HepG2 (cell line): ENCODE data around the gene ABCA8. TPM values are rescaled to one million over a fixed set of nuclear protein-coding genes. Genes with fewer than 3 reads are reported as not detected.

Experiments used
- ATAC-seq: fragments of 200-7000 bp; cut with Tn5 transposase; 3 replicates; pipeline ENCODE4 v1.9.1; 2020; ENCODE audit warnings: mild to moderate bottlenecking, moderate library complexity
- BruUV-seq: library from RNA; stranded (reverse); fragments of 400-500 nt; replicated peaks from 2 replicates; lab custom pipeline; 2021; lab: Mats Ljungman, UMichigan
- CTCF ChIA-PET: fragments of 300-600 bp; formaldehyde crosslinking; extraction: SDS; loops from one replicate; lab custom pipeline; 2021; ENCODE audit warnings: low total read pairs, inconsistent platforms, low intra/inter-chr PET ratio; lab: Yijun Ruan, JAX
- POLR2A ChIA-PET: fragments of 350-600 bp; sonication (Branson Sonifier 250); formaldehyde crosslinking; loops from one replicate; lab custom pipeline; 2020; ENCODE audit warnings: antibody characterized with exemption, inconsistent platforms; lab: Yijun Ruan, JAX
- DNase-seq: peaks from one replicate; pipeline ENCODE4 v3.0.0-alpha.2; 2015; ENCODE audit warnings: low spot score
- FAIRE-seq: peaks from 3 replicates; lab custom pipeline; 2011; peaks lifted over from hg19 to GRCh38; lab: Jason Lieb, UNC
- H2AFZ ChIP-seq: one replicate; pipeline ENCODE4 v1.6.1; 2011; ENCODE audit warnings: low read length, inconsistent platforms
- H3K27ac ChIP-seq: fragments of 300-600 bp; 3 replicates; pipeline ENCODE4 v1.8.0; 2011; ENCODE audit warnings: mixed run types, mild to moderate bottlenecking, mixed read lengths, low read length, inconsistent platforms; ENCODE audit not compliant: insufficient read depth; ENCODE audit errors: extremely low read length
- H3K27me3 ChIP-seq, 2 experiments: fragments of 200-600 bp in 1 of 2; 2 replicates in 1 of 2; 3 replicates in 1 of 2; pipeline versions ENCODE4 v1.6.0 to v1.8.0; 2011; ENCODE audit warnings: low read length in 2 of 2, mild to moderate bottlenecking in 2 of 2, moderate library complexity in 2 of 2, inconsistent platforms in 1 of 2; ENCODE audit not compliant: insufficient read depth in 2 of 2, control insufficient read depth in 1 of 2
- H3K36me3 ChIP-seq, 2 experiments: fragments of 200-600 bp in 1 of 2; replicated peaks in 1 of 2; 2 replicates in 1 of 2; 3 replicates in 1 of 2; pipeline versions ENCODE4 v1.5.1 to v1.8.0; 2011; ENCODE audit warnings: low read length in 2 of 2, inconsistent platforms in 1 of 2; ENCODE audit not compliant: insufficient read depth in 2 of 2, control insufficient read depth in 1 of 2
- H3K4me1 ChIP-seq: 2 replicates; pipeline ENCODE4 v1.5.1; 2012; ENCODE audit warnings: low read length, inconsistent platforms; ENCODE audit not compliant: insufficient read depth
- H3K4me2 ChIP-seq: 2 replicates; pipeline ENCODE4 v1.6.0; 2011; ENCODE audit warnings: low read depth, low read length, inconsistent platforms
- H3K4me3 ChIP-seq, 3 experiments: fragments of 200-600 bp in 1 of 3; sonication (generic), shearing (Covaris generic) in 1 of 3; replicated peaks in 1 of 3; 2 replicates each; pipeline ENCODE4 v1.5.1; 2011 to 2016; ENCODE audit warnings: low read length in 3 of 3, inconsistent platforms in 2 of 3, low read depth in 2 of 3, mild to moderate bottlenecking in 2 of 3, control low read depth in 1 of 3, mixed read lengths in 1 of 3; ENCODE audit not compliant: insufficient read depth in 1 of 3
- H3K79me2 ChIP-seq: one replicate; pipeline ENCODE4 v1.6.1; 2011; ENCODE audit warnings: low read length, inconsistent platforms; ENCODE audit not compliant: insufficient read depth
- H3K9ac ChIP-seq: 2 replicates; pipeline ENCODE4 v1.6.0; 2011; ENCODE audit warnings: mild to moderate bottlenecking, low read depth, low read length, inconsistent platforms; ENCODE audit not compliant: insufficient read depth
- H3K9me3 ChIP-seq: 2 replicates; pipeline ENCODE4 v1.5.1; 2012; ENCODE audit warnings: mild to moderate bottlenecking, low read length
- H4K20me1 ChIP-seq: 2 replicates; pipeline ENCODE4 v1.6.0; 2011; ENCODE audit warnings: inconsistent platforms, mild to moderate bottlenecking, low read length, moderate library complexity; ENCODE audit not compliant: insufficient read depth
- BCL6 ChIP-seq: IDR thresholded peaks from 2 replicates; pipeline ENCODE4 v1.6.1; 2016; ENCODE audit warnings: missing genetic modification reagents, missing compliant biosample characterization
- ESRRA ChIP-seq: sonication (generic); formaldehyde crosslinking; IDR thresholded peaks from 2 replicates; pipeline ENCODE4 v1.5.1; 2020; ENCODE audit warnings: mild to moderate bottlenecking, low read depth, missing genetic modification reagents
- HOXA9 ChIP-seq: sonication (generic); formaldehyde crosslinking; IDR thresholded peaks from 2 replicates; pipeline ENCODE4 v1.8.1; 2022; ENCODE audit warnings: missing genetic modification reagents, mild to moderate bottlenecking, moderate library complexity, borderline replicate concordance
- MIER2 ChIP-seq: IDR thresholded peaks from 2 replicates; pipeline ENCODE4 v1.6.1; 2016; ENCODE audit warnings: missing biosample characterization, missing genetic modification reagents
- RARA ChIP-seq: IDR thresholded peaks from 2 replicates; pipeline ENCODE4 v1.6.1; 2016; ENCODE audit warnings: missing genetic modification reagents, missing compliant biosample characterization
- SALL1 ChIP-seq: sonication (generic); formaldehyde crosslinking; IDR thresholded peaks from 2 replicates; pipeline ENCODE4 v1.8.0; 2022; ENCODE audit warnings: mild to moderate bottlenecking, missing genetic modification reagents
- SATB2 ChIP-seq: sonication (generic); formaldehyde crosslinking; IDR thresholded peaks from 2 replicates; pipeline ENCODE4 v1.5.0; 2020; ENCODE audit warnings: missing genetic modification reagents
- ZNF766 ChIP-seq: sonication (generic); formaldehyde crosslinking; IDR thresholded peaks from 2 replicates; pipeline ENCODE4 v1.5.0; 2020; ENCODE audit warnings: missing genetic modification reagents, borderline replicate concordance
- WGBS: methylation state at CpG from one replicate; pipeline ENCODE4 v1.1.6; 2017; ENCODE audit warnings: low lambda C conversion rate; 5-methylcytosine and 5-hydroxymethylcytosine counted together
- in situ Hi-C: cut with HindIII; loops from 2 replicates; pipeline ENCODE4 v1.10.0; 2017; ENCODE audit warnings: low pct_unique_long_range_greater_than_20kb; ENCODE audit not compliant: extremely low pct_ligation_motif_present
- intact Hi-C: fragments of 100-400 bp; cut with micrococcal nuclease; formaldehyde crosslinking; loops from one replicate; pipeline ENCODE4 v1.10.0; 2022; ENCODE audit not compliant: unreplicated experiment
- polyA plus RNA-seq, 8 experiments: library from polyadenylated mRNA; depleted of rRNA in 3 of 8; stranded (reverse) in 7 of 8; unstranded in 1 of 8; fragments of >200 nt; fragmentation: Illumina TruSeq in 4 of 8; extraction: Trizol in 4 of 8; gene quantifications; 2 replicates each; pipeline versions ENCODE4 v1.2.1 to v1.2.3, GENCODE V29; 2011 to 2016; ENCODE audit warnings: low read depth in 4 of 8, missing spikeins in 1 of 8, mixed read lengths in 1 of 8; ENCODE audit not compliant: insufficient read depth in 1 of 8
- total RNA-seq, 5 experiments: library from RNA; depleted of rRNA; stranded (reverse); fragments of >200 nt; fragmentation: Illumina TruSeq; extraction: Trizol; gene quantifications; 2 replicates each; pipeline ENCODE4 v1.2.3, GENCODE V29; 2016; ENCODE audit warnings: low read depth in 1 of 5
- TF ChIP-seq, protein P1 (sequence below): IDR thresholded peaks from 2 replicates; pipeline ENCODE4 v1.6.1; 2016; ENCODE audit warnings: low read depth, borderline replicate concordance
- TF ChIP-seq, protein P2 (sequence below): sonication (generic); formaldehyde crosslinking; conservative IDR thresholded peaks from 2 replicates; pipeline ENCODE4 v1.4.0; 2020; ENCODE audit warnings: missing genetic modification reagents

Gene ABCA8
- total and polyA plus RNA-seq, 2 of the 13 experiments (the other 11 are each of a cell fraction or from before 2014, with no cell fraction given), result 0.05 to 0.18 TPM

DNA sequence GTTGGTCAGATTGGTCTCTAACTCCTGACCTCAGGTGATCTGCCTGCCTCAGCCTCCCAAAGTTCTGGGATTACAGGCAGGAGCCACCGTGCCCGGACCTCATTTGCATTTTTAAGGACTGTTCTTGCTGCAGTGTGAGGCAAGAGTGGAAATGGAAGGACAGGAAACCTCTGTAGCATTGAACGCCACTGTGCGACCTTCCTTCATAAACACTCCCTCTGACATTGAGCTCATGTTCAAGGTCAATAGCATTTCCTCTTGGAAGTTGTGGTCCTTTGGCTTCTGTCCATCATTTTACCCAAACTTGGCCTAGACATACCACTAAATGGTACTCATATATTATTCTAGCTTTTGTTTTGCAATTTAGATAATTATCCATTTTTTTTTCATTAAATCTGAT, 32.8 kb upstream of the ABCA8 start:
- Histone ChIP-seq H3K9me3 (no peaks in the 10 kb centered on the region), H3K4me3 (no peak overlapping the region), H3K27me3 (no peaks in the 10 kb centered on the region; a peak in 1 of 5 replicates), H3K9ac (no peak overlapping the region), H3K27ac (no peak overlapping the region), H3K4me1 (peaks cover 5% of the 10 kb centered on the region; the same call in 1 of the 2 replicates), H2AFZ (no peak overlapping the region), H3K36me3 (no peaks in the 10 kb centered on the region), H4K20me1 (no peaks in the 10 kb centered on the region), H3K4me2 (no peak overlapping the region), H3K79me2 (no peaks in the 10 kb centered on the region)
- intact Hi-C loops (no loop called here), in situ Hi-C loops (no loop called here)
- 67% methylated on average over 4 of the region's 4 CpGs for WGBS
- DNase-seq (no peak), ATAC-seq (no peak), FAIRE-seq (no peak)
- no TSS peak for BruUV-seq
- POLR2A ChIA-PET, result no interaction called here
- CTCF ChIA-PET, result no interaction called here
- TF ChIP-seq HOXA9 (CRISPR knock-in tag) (no peak), MIER2 (no peak), ZNF766 (CRISPR knock-in tag) (0 out of 2 replicates have a peak, but pooled peaks have one; percentile 42), SALL1 (CRISPR knock-in tag) (peak; percentile 25; the same call in 1 of the 2 replicates), RARA (CRISPR knock-in tag) (peak; percentile 72), BCL6 (CRISPR knock-in tag) (0 out of 2 replicates have a peak, but pooled peaks have one; percentile 44), ESRRA (CRISPR knock-in tag) (peak; percentile 77; the same call in 1 of the 2 replicates), SATB2 (no peak)
- TF ChIP-seq, protein P1, sequence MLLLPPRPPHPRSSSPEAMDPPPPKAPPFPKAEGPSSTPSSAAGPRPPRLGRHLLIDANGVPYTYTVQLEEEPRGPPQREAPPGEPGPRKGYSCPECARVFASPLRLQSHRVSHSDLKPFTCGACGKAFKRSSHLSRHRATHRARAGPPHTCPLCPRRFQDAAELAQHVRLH (CRISPR knock-in tag), result no peak
- TF ChIP-seq, protein P2, sequence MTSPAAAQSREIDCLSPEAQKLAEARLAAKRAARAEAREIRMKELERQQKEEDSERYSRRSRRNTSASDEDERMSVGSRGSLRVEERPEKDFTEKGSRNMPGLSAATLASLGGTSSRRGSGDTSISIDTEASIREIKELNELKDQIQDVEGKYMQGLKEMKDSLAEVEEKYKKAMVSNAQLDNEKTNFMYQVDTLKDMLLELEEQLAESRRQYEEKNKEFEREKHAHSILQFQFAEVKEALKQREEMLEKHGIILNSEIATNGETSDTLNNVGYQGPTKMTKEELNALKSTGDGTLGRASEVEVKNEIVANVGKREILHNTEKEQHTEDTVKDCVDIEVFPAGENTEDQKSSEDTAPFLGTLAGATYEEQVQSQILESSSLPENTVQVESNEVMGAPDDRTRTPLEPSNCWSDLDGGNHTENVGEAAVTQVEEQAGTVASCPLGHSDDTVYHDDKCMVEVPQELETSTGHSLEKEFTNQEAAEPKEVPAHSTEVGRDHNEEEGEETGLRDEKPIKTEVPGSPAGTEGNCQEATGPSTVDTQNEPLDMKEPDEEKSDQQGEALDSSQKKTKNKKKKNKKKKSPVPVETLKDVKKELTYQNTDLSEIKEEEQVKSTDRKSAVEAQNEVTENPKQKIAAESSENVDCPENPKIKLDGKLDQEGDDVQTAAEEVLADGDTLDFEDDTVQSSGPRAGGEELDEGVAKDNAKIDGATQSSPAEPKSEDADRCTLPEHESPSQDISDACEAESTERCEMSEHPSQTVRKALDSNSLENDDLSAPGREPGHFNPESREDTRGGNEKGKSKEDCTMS, result no peak
